ENCODE data around the gene HSD3B7. TPM values are rescaled to one million over a fixed set of nuclear protein-coding genes. Genes with fewer than 3 reads are reported as not detected.

Gene HSD3B7
- total and polyA plus RNA-seq, 12 donors, result 2.7 to 78.8 (median 32.8) TPM

DNA sequence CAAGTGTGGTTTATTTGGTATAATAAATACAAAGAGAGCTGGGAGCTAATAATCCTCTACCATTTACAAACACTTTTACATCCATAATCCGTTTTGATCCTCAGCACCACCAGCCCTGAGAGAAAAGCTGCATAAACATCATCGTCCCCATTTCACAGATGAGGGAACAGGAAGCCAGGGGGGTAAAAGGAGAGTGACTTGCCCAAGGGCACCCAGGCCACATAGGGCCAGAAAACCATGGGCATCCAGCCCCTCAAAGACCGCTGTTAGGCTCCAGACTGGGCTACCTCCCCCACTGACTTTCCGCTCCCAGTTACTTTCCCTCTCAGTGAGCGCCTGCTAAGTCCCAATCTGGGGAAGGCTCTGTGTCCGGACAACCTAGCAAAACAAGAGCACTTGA lies 18.7 kb downstream of the HSD3B7 start:
- Histone ChIP-seq H3K9me3 (replicated peaks in 1 of 3) (no peaks in the 10 kb centered on the region), H3K27me3 (peaks cover under 1% of the 10 kb centered on the region), H3K27ac (no peak overlapping the region), H3K4me3 (no peak overlapping the region), H3K36me3 (replicated peaks in 1 of 2) (no peaks in the 10 kb centered on the region), H3K4me1 (replicated peaks in 1 of 2) (no peaks in the 10 kb centered on the region)
- intact Hi-C loops (cut with DNase I), result no loop called here
- TF ChIP-seq POLR2A (IDR thresholded peaks at IDR 0.05), result no peak
- TF ChIP-seq, protein P1, sequence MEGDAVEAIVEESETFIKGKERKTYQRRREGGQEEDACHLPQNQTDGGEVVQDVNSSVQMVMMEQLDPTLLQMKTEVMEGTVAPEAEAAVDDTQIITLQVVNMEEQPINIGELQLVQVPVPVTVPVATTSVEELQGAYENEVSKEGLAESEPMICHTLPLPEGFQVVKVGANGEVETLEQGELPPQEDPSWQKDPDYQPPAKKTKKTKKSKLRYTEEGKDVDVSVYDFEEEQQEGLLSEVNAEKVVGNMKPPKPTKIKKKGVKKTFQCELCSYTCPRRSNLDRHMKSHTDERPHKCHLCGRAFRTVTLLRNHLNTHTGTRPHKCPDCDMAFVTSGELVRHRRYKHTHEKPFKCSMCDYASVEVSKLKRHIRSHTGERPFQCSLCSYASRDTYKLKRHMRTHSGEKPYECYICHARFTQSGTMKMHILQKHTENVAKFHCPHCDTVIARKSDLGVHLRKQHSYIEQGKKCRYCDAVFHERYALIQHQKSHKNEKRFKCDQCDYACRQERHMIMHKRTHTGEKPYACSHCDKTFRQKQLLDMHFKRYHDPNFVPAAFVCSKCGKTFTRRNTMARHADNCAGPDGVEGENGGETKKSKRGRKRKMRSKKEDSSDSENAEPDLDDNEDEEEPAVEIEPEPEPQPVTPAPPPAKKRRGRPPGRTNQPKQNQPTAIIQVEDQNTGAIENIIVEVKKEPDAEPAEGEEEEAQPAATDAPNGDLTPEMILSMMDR (IDR thresholded peaks at IDR 0.05), result no peak
- DNase-seq, result no peak
- 88 to 94% (median 91%) methylated on average over 6 of the region's 6 CpGs for WGBS, 4 donors

DNA sequence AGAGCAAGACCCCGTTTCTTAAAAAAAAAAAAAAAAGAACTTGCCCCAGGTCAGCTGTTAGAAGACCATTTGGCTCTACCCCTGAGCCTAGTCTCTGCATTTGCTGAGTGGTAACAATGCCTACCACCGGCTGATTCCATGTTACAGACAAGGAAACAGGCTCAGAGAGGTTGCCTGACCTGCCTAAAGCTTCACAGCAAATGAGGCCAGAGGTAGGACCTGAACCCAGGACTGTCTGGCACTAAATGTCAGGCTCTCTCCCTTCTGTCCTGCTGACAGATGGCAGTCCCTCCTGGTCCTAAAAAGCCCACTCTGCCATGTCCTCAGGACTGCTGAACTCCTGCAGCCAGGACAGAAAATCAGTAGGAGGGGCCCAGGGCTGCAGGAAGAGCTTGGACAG lies 19.7 kb downstream of the HSD3B7 start:
- no peak overlapping the region for H3K27ac ChIP-seq
- peaks cover 9% of the 10 kb centered on the region for H3K27me3 ChIP-seq
- no peaks in the 10 kb centered on the region for H3K36me3 ChIP-seq (replicated peaks in 1 of 2)
- no peak for DNase-seq
- no peak for TF ChIP-seq POLR2A (IDR thresholded peaks at IDR 0.05)
- TF ChIP-seq, protein P1 (IDR thresholded peaks at IDR 0.05), result no peak
- no peak overlapping the region for H3K4me3 ChIP-seq
- no peaks in the 10 kb centered on the region for H3K9me3 ChIP-seq (replicated peaks in 1 of 3)
- WGBS, 4 donors, result 26 to 68% (median 44%) methylated on average over 2 of the region's 2 CpGs
- no peaks in the 10 kb centered on the region for H3K4me1 ChIP-seq (replicated peaks in 1 of 2)
- intact Hi-C loops (cut with DNase I), result no loop called here

DNA sequence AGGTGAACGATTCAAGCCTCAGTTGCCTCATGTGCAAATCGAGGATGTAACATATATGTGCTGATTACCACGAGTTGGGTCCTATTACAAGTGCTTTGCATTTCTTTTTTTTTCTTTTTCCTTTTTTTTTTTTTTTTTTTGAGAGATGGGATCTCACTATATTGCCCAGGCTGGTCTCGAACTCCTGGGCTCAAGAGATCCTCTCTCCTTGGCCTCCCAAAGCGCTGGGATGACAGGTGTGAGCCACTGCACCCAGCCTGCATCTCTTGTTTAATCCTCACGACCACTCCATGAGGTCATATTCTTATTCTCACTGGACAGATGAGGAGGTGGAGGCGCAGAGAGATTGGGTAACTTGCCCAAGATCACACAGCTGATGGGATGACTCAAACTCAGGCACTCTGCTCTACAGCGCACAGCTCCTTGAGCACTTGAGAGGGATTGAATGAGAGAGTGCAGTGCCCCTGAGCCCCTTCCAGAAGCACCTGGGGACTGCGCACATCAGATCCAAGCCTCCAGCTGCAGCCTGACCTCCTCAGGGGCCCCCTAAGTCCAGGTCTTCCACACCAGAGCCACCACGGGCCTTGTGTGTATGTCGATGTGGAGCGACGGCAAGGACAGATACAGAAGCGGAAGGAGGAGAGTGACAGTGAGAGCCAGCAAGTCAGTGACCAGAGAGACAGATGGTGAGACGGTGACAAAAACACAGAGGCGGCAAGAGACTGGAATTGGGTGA lies 20.5 kb downstream of the HSD3B7 start:
- Histone ChIP-seq H3K4me3 (no peak overlapping the region), H3K4me1 (replicated peaks in 1 of 2) (no peaks in the 10 kb centered on the region), H3K27ac (no peak overlapping the region), H3K9me3 (replicated peaks in 1 of 3) (no peaks in the 10 kb centered on the region), H3K36me3 (replicated peaks in 1 of 2) (no peaks in the 10 kb centered on the region), H3K27me3 (peaks cover 10% of the 10 kb centered on the region)
- 57 to 67% (median 64%) methylated on average over 14 to 16 of the region's 16 CpGs for WGBS, 4 donors
- TF ChIP-seq, protein P1 (IDR thresholded peaks at IDR 0.05), result no peak
- no peak for TF ChIP-seq POLR2A (IDR thresholded peaks at IDR 0.05)
- intact Hi-C loops (cut with DNase I), result no loop called here
- no peak for DNase-seq

DNA sequence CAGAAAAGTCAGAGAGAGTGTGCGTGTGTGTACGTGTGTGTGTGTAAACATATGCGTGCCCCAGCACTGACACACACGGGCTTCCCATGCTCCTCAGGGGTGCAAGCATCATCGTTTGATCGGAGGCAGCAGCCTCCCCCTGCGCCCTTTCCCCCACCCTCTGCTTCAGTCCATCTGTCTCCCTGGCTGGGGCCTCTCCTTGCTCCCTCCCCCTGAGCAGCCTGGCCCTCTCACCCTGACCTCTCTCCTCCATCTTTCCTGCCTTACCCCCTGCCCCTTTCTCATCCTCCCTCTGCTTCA lies 21.0 kb downstream of the HSD3B7 start:
- Histone ChIP-seq H3K4me1 (replicated peaks in 1 of 2) (no peaks in the 10 kb centered on the region), H3K27ac (no peak overlapping the region), H3K4me3 (no peak overlapping the region), H3K36me3 (replicated peaks in 1 of 2) (no peaks in the 10 kb centered on the region), H3K27me3 (peaks cover 14% of the 10 kb centered on the region), H3K9me3 (replicated peaks in 1 of 3) (no peaks in the 10 kb centered on the region)
- intact Hi-C loops (cut with DNase I), result no loop called here
- TF ChIP-seq, protein P1 (IDR thresholded peaks at IDR 0.05), result no peak
- no peak for TF ChIP-seq POLR2A (IDR thresholded peaks at IDR 0.05)
- WGBS, 4 donors, result 39 to 59% (median 51%) methylated on average over 7 of the region's 7 CpGs
- DNase-seq, result no peak

Data from adrenal gland (tissue), 12 donors.